Measurements from ENCODE around the gene POU4F1.

GRCh38 chr13:78598116-78598781 lies 5.1 kb downstream of the POU4F1 start:
- TF ChIP-seq CTCF (IDR thresholded peaks at IDR 0.05) (no peak), POLR2A (IDR thresholded peaks at IDR 0.05) (no peak)
